ENCODE measurements around the gene MAVS. TPM values are rescaled to one million over a fixed set of nuclear protein-coding genes. Genes with fewer than 3 reads are reported as not detected.

The MAVS gene
- total RNA-seq, 4 donors from 2014 or later = 70.3 to 104 (median 81.8) TPM

DNA sequence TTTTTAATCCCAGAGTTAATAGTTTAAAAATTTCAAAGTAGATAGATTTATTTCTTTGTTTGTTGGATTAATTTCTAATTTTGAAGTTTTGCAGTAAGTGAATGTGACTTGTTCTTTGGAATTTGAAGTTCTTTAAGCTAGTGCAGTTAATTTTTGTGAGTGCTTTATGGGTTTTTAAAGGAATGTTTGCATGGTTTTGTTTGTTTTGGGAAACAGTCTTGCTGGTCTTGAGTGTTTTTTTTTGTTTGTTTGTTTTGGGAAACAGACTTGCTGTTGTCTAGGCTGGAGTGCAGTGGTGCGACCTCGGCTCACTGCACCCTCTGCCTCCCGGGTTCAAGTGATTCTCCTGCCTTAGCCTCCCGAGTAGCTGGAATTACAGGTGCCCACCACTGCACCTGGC, 52.0 kb downstream of the MAVS start:
- no peak overlapping the region for H3K27ac ChIP-seq
- peaks cover 11 to 94% (median 45%) of the 10 kb centered on the region in 4 donors for H3K4me1 ChIP-seq
- WGBS, 2 donors (ENCODE audit: low coverage in 1 of 2) = 41% methylated on average over 4 of the region's 4 CpGs; no CpG with 5 or more reads in 1 of the 2 donors
- no peak for TF ChIP-seq POLR2AphosphoS5 (IDR thresholded peaks at IDR 0.05)
- TF ChIP-seq EP300 (IDR thresholded peaks at IDR 0.05; ENCODE audit: low read depth) = no peak
- TF ChIP-seq POLR2A (IDR thresholded peaks at IDR 0.05) = no peak
- TF ChIP-seq, protein P1, sequence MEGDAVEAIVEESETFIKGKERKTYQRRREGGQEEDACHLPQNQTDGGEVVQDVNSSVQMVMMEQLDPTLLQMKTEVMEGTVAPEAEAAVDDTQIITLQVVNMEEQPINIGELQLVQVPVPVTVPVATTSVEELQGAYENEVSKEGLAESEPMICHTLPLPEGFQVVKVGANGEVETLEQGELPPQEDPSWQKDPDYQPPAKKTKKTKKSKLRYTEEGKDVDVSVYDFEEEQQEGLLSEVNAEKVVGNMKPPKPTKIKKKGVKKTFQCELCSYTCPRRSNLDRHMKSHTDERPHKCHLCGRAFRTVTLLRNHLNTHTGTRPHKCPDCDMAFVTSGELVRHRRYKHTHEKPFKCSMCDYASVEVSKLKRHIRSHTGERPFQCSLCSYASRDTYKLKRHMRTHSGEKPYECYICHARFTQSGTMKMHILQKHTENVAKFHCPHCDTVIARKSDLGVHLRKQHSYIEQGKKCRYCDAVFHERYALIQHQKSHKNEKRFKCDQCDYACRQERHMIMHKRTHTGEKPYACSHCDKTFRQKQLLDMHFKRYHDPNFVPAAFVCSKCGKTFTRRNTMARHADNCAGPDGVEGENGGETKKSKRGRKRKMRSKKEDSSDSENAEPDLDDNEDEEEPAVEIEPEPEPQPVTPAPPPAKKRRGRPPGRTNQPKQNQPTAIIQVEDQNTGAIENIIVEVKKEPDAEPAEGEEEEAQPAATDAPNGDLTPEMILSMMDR (IDR thresholded peaks at IDR 0.05) = no peak
- DNase-seq = no peak
- no peaks in the 10 kb centered on the region for H3K36me3 ChIP-seq
- H3K9me3 ChIP-seq = no peaks in the 10 kb centered on the region
- H3K27me3 ChIP-seq = no peaks in the 10 kb centered on the region
- no peak overlapping the region for H3K4me3 ChIP-seq
- in situ Hi-C loops (cut with MboI; ENCODE audit: low pct_ligation_motif_present in 1 of 4, low pct_unique_long_range_greater_than_20kb in 1 of 4, low sequenced_read_pairs in 3 of 4) (loop anchor here in 2 of 4 donors (25.0 kb wide), 1 partner anchor 189 kb away; no protein-coding TSS in a partner anchor), intact Hi-C loops (cut with DNase I; ENCODE audit: low total_unique reads) (no loop called here)

DNA sequence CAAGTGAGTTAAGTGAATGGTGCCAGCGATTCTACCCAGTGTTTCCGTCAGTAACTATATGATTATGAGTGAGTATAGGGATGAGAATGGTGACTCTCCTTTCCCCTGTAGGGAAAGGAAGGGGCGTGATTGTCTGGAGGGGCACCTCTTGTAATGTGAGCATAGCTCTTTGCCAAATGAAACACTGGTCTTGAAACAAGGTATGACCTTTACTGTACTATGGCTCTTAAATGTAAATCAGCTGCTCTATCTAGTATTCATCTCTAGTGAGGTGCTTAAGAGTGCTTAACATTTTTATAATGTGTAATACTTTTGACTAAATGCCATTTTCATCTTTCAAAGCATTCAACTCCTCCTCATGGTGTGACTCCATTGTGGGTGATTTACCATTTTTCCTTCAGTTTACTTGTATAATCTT, 53.6 kb downstream of the MAVS start:
- Histone ChIP-seq H3K36me3 (no peaks in the 10 kb centered on the region), H3K4me3 (no peak overlapping the region), H3K4me1 (peaks cover 14 to 94% (median 39%) of the 10 kb centered on the region in 4 donors), H3K9me3 (no peaks in the 10 kb centered on the region), H3K27me3 (no peaks in the 10 kb centered on the region), H3K27ac (peak overlapping the region in 2 of 4 donors; percentile 26 to 58)
- 69 to 83% methylated on average over 3 of the region's 3 CpGs for WGBS, 2 donors (ENCODE audit: low coverage in 1 of 2)
- in situ Hi-C loops (cut with MboI; ENCODE audit: low pct_ligation_motif_present in 1 of 4, low pct_unique_long_range_greater_than_20kb in 1 of 4, low sequenced_read_pairs in 3 of 4) (loop anchor here in 1 of 4 donors (25.0 kb wide), 1 partner anchor 187 kb away; no protein-coding TSS in a partner anchor), intact Hi-C loops (cut with DNase I; ENCODE audit: low total_unique reads) (no loop called here)
- DNase-seq = no peak
- TF ChIP-seq, protein P1 (IDR thresholded peaks at IDR 0.05) = no peak

DNA sequence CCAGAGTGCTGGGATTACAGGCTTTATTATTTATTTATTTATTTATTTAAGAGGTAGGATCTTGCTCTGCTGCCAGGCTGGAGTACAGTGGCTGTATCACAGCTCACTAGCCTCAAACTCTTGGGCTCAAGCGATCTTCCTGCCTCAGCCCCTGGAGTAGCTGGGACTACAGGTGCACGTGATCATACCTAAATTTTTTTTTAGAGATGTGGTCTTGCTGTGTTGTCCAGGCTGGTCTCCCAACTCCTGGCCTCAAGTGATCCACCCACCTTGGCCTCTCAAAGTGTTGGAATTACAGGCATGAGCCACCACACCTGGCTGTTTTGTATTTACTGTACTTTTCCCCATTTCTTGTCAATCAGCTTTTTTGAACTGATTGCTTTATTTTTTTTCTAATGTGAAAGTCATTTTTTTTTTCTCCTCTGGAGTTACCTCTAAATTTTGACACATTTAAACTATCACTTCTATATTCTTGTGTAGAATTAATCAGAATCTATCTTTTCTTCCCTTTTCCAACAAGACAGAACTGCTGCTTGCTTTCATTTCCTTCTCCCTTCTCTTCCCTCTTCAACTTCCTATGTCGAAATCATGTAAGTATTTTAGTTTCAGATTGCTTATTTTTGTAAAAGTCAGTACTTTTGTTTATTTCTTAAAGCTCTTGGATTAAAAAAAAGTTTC, 54.5 kb downstream of the MAVS start:
- DNase-seq = no peak
- TF ChIP-seq POLR2AphosphoS5 (IDR thresholded peaks at IDR 0.05) = no peak
- TF ChIP-seq, protein P1 (IDR thresholded peaks at IDR 0.05) = no peak
- TF ChIP-seq POLR2A (IDR thresholded peaks at IDR 0.05) = no peak
- TF ChIP-seq EP300 (IDR thresholded peaks at IDR 0.05; ENCODE audit: low read depth) = no peak
- Histone ChIP-seq H3K4me1 (peaks cover 14 to 88% (median 36%) of the 10 kb centered on the region in 4 donors), H3K36me3 (no peaks in the 10 kb centered on the region), H3K9me3 (no peaks in the 10 kb centered on the region), H3K27me3 (no peaks in the 10 kb centered on the region), H3K27ac (peak overlapping the region; percentile 22 to 58 (median 40)), H3K4me3 (no peak overlapping the region)
- in situ Hi-C loops (cut with MboI; ENCODE audit: low pct_ligation_motif_present in 1 of 4, low pct_unique_long_range_greater_than_20kb in 1 of 4, low sequenced_read_pairs in 3 of 4) = loop anchor here in 1 of 4 donors (25.0 kb wide), 1 partner anchor 186 kb away; no protein-coding TSS in a partner anchor
- WGBS, 2 donors (ENCODE audit: low coverage in 1 of 2) = 46 to 63% methylated on average over 2 to 3 of the region's 3 CpGs
- intact Hi-C loops (cut with DNase I; ENCODE audit: low total_unique reads) = no loop called here

DNA sequence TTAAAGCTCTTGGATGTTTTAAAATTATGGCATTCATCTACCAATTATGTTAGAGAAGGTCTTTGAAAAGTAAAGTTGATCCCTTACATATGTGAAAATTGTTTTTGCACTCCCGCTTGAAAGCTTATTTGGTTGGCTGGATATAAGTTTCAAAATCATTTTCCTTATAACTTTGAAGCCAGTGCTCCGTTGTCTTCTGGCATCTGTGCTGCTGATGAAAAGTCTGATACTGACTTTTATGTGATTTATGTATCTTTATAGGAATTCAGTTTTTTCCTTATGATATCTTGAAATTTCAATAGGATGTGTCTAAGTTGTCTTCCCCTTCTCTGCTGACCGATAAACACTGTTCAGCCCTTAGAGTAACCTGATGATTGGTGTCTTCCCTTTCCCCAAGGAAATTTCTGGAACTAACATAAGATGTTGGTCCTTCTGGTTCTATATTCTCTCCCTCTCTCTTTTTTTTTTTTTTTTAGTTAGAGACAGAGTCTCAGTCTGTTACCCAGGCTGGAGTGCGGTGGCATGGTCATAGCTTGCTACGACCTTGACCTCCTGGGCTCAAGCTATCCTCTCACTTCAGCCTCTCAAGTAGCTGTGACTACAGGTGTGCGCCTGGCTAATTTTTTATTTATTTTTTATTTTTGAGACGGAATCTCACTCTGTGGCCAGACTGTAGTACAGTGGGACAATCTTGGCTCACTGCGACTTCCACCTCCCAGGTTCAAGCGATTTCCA, 55.2 kb downstream of the MAVS start:
- in situ Hi-C loops (cut with MboI; ENCODE audit: low pct_ligation_motif_present in 1 of 4, low pct_unique_long_range_greater_than_20kb in 1 of 4, low sequenced_read_pairs in 3 of 4) (loop anchor here in 1 of 4 donors (25.0 kb wide), 1 partner anchor 185 kb away; no protein-coding TSS in a partner anchor), intact Hi-C loops (cut with DNase I; ENCODE audit: low total_unique reads) (no loop called here)
- H3K36me3 ChIP-seq = no peaks in the 10 kb centered on the region
- H3K9me3 ChIP-seq = no peaks in the 10 kb centered on the region
- H3K4me1 ChIP-seq = peaks cover 9 to 85% (median 31%) of the 10 kb centered on the region in 4 donors
- no peaks in the 10 kb centered on the region for H3K27me3 ChIP-seq
- H3K27ac ChIP-seq = peak overlapping the region; percentile 17 to 58 (median 40)
- no peak for TF ChIP-seq POLR2A (IDR thresholded peaks at IDR 0.05)
- TF ChIP-seq EP300 (IDR thresholded peaks at IDR 0.05; ENCODE audit: low read depth) = no peak
- no peak for TF ChIP-seq POLR2AphosphoS5 (IDR thresholded peaks at IDR 0.05)
- TF ChIP-seq, protein P1 (IDR thresholded peaks at IDR 0.05) = no peak
- no peak overlapping the region for H3K4me3 ChIP-seq
- WGBS, 2 donors (ENCODE audit: low coverage in 1 of 2) = 75 to 78% methylated on average over 6 to 9 of the region's 9 CpGs
- DNase-seq = no peak

All from transverse colon (tissue), 4 donors.